IMR-90 (cell line): ENCODE measurements around the gene ASB1. TPM values are rescaled to one million over a fixed set of nuclear protein-coding genes. Genes with fewer than 3 reads are reported as not detected.

Experiments used
- ATAC-seq: fragments of 200-7000 bp; cut with Tn5 transposase; 2 replicates; pipeline ENCODE4 v1.9.1; 2020; ENCODE audit warnings: low read depth, mild to moderate bottlenecking, moderate library complexity
- BruUV-seq: library from RNA; stranded (reverse); fragments of 400-500 nt; replicated peaks from 2 replicates; lab custom pipeline; 2021; lab: Mats Ljungman, UMichigan
- CTCF ChIA-PET: fragments of 300-600 bp; formaldehyde crosslinking; extraction: SDS; loops from one replicate; lab custom pipeline; 2021; ENCODE audit warnings: antibody characterized with exemption; lab: Yijun Ruan, JAX
- POLR2A ChIA-PET: fragments of 300-600 bp; sonication (Branson Sonifier 250); formaldehyde crosslinking; loops from one replicate; lab custom pipeline; 2022; ENCODE audit warnings: antibody characterized with exemption; ENCODE audit not compliant: unreplicated experiment; lab: Charles Lee
- DNase-seq: peaks from one replicate; pipeline ENCODE4 v3.0.0; 2013
- H2AFZ ChIP-seq: replicated peaks from 2 replicates; pipeline ENCODE3; 2013; ENCODE audit warnings: low read length, mild to moderate bottlenecking; ENCODE audit not compliant: poor library complexity
- H2AK5ac ChIP-seq: 2 replicates; pipeline ENCODE4 v1.6.1; 2013; ENCODE audit warnings: low read depth, low read length, inconsistent platforms
- H2AK9ac ChIP-seq: replicated peaks from 2 replicates; pipeline ENCODE3; 2013; ENCODE audit warnings: mild to moderate bottlenecking, low read depth, low read length, moderate library complexity; ENCODE audit not compliant: poor library complexity
- H2BK120ac ChIP-seq: 2 replicates; pipeline ENCODE4 v1.6.1; 2013; ENCODE audit warnings: low read depth, low read length, inconsistent platforms
- H2BK15ac ChIP-seq: 3 replicates; pipeline ENCODE4 v1.6.1; 2013; ENCODE audit warnings: low read depth, low read length, inconsistent platforms
- H2BK20ac ChIP-seq: 2 replicates; pipeline ENCODE4 v1.6.1; 2013; ENCODE audit warnings: low read depth, mild to moderate bottlenecking, inconsistent platforms, low read length, moderate library complexity
- H2BK5ac ChIP-seq: 2 replicates; pipeline ENCODE4 v1.6.1; 2013; ENCODE audit warnings: mild to moderate bottlenecking, low read depth, low read length, inconsistent platforms; ENCODE audit not compliant: poor library complexity, severe bottlenecking
- H3K14ac ChIP-seq: replicated peaks from 2 replicates; pipeline ENCODE4 v1.6.1; 2013; ENCODE audit warnings: low read depth, low read length, inconsistent platforms
- H3K18ac ChIP-seq: 2 replicates; pipeline ENCODE4 v1.6.1; 2013; ENCODE audit warnings: low read depth, low read length, control low read depth
- H3K23ac ChIP-seq: 2 replicates; pipeline ENCODE4 v1.6.1; 2013; ENCODE audit warnings: low read depth, low read length, inconsistent platforms
- H3K27ac ChIP-seq: 2 replicates; pipeline ENCODE4 v1.5.1; 2013; ENCODE audit warnings: mild to moderate bottlenecking, control low read depth, low read length; ENCODE audit not compliant: insufficient read depth
- H3K27me3 ChIP-seq: 2 replicates; pipeline ENCODE4 v1.6.1; 2013; ENCODE audit warnings: low read length; ENCODE audit not compliant: control insufficient read depth, insufficient read depth
- H3K36me3 ChIP-seq: 2 replicates; pipeline ENCODE4 v1.6.1; 2013; ENCODE audit warnings: low read length, mixed read lengths; ENCODE audit not compliant: control insufficient read depth, insufficient read depth
- H3K4ac ChIP-seq: 2 replicates; pipeline ENCODE4 v1.6.1; 2013; ENCODE audit warnings: low read depth, low read length, inconsistent platforms
- H3K4me1 ChIP-seq: 2 replicates; pipeline ENCODE4 v1.6.1; 2013; ENCODE audit warnings: low read length, mixed read lengths; ENCODE audit not compliant: control insufficient read depth, insufficient read depth
- H3K4me2 ChIP-seq: 2 replicates; pipeline ENCODE4 v1.6.1; 2013; ENCODE audit warnings: low read depth, mild to moderate bottlenecking, control low read depth, low read length, moderate library complexity
- H3K4me3 ChIP-seq: 2 replicates; pipeline ENCODE4 v1.5.1; 2013; ENCODE audit warnings: low read depth, mild to moderate bottlenecking, control low read depth, low read length, moderate library complexity; ENCODE audit not compliant: insufficient read depth
- H3K56ac ChIP-seq: 2 replicates; pipeline ENCODE4 v1.6.1; 2013; ENCODE audit warnings: low read length, inconsistent platforms; ENCODE audit not compliant: insufficient read depth; ENCODE audit errors: extremely low read depth
- H3K79me1 ChIP-seq, 2 experiments: 2 replicates each; pipeline ENCODE4 v1.6.1; 2013; ENCODE audit warnings: low read length in 2 of 2, inconsistent platforms in 1 of 2, low read depth in 1 of 2
- H3K9ac ChIP-seq: 2 replicates; pipeline ENCODE4 v1.6.1; 2013; ENCODE audit warnings: low read depth, low read length, control low read depth
- H3K9me1 ChIP-seq: 2 replicates; pipeline ENCODE4 v1.6.1; 2013; ENCODE audit warnings: low read length, inconsistent platforms; ENCODE audit not compliant: insufficient read depth
- H3K9me3 ChIP-seq: 2 replicates; pipeline ENCODE4 v1.6.1; 2013; ENCODE audit warnings: low read length; ENCODE audit not compliant: control insufficient read depth, insufficient read depth
- H4K20me1 ChIP-seq: 2 replicates; pipeline ENCODE4 v1.6.1; 2013; ENCODE audit warnings: low read length, inconsistent platforms; ENCODE audit not compliant: insufficient read depth
- H4K5ac ChIP-seq: 2 replicates; pipeline ENCODE4 v1.6.1; 2013; ENCODE audit warnings: mild to moderate bottlenecking, low read depth, low read length, control low read depth
- H4K8ac ChIP-seq, 2 experiments: 2 replicates each; pipeline ENCODE4 v1.6.1; 2013; ENCODE audit warnings: low read depth in 2 of 2, low read length in 2 of 2, control low read depth in 1 of 2, inconsistent platforms in 1 of 2
- H4K91ac ChIP-seq: 2 replicates; pipeline ENCODE4 v1.6.1; 2013; ENCODE audit warnings: low read depth, low read length, inconsistent platforms; ENCODE audit not compliant: insufficient read depth
- BHLHE40 ChIP-seq: fragments of 150-350 bp; IDR thresholded peaks from 2 replicates; pipeline ENCODE4 v1.6.1; 2016; ENCODE audit warnings: mild to moderate bottlenecking, low read depth, low read length
- CHD1 ChIP-seq: IDR thresholded peaks from 2 replicates; pipeline ENCODE4 v1.6.1; 2012; ENCODE audit warnings: low read depth, low read length, improper control_type of control experiment
- CTCF ChIP-seq: conservative IDR thresholded peaks from 2 replicates; pipeline ENCODE4 v1.5.1; 2012; ENCODE audit warnings: mild to moderate bottlenecking, low read depth, low read length, improper control_type of control experiment
- MAFK ChIP-seq: IDR thresholded peaks from 2 replicates; pipeline ENCODE4 v1.6.1; 2012; ENCODE audit warnings: low read depth, low read length, improper control_type of control experiment
- MAZ ChIP-seq: IDR thresholded peaks from 2 replicates; pipeline ENCODE4 v1.6.1; 2012; ENCODE audit warnings: low read depth, mild to moderate bottlenecking, low read length, improper control_type of control experiment, moderate library complexity, borderline replicate concordance
- NFE2L2 ChIP-seq: fragments of 150-350 bp; IDR thresholded peaks from 2 replicates; pipeline ENCODE4 v1.6.1; 2016; ENCODE audit warnings: low read depth, mild to moderate bottlenecking, low read length
- POLR2A ChIP-seq: IDR thresholded peaks from 2 replicates; pipeline ENCODE4 v1.6.1; 2012; ENCODE audit warnings: mild to moderate bottlenecking, low read depth, low read length
- RCOR1 ChIP-seq: IDR thresholded peaks from 2 replicates; pipeline ENCODE4 v1.6.1; 2012; ENCODE audit warnings: mild to moderate bottlenecking, low read length, improper control_type of control experiment; ENCODE audit not compliant: insufficient replicate concordance
- RFX5 ChIP-seq: IDR thresholded peaks from 2 replicates; pipeline ENCODE4 v1.8.0; 2012; ENCODE audit warnings: low read depth, mild to moderate bottlenecking, low read length, moderate library complexity
- SMC3 ChIP-seq: fragments of 150-350 bp; IDR thresholded peaks from 2 replicates; pipeline ENCODE4 v1.6.1; 2016; ENCODE audit warnings: low read depth, mild to moderate bottlenecking, antibody characterized with exemption, low read length, moderate library complexity
- USF2 ChIP-seq: fragments of 150-350 bp; IDR thresholded peaks from 2 replicates; pipeline ENCODE4 v1.6.1; 2017; ENCODE audit warnings: mild to moderate bottlenecking, antibody characterized with exemption, low read length, low read depth
- WGBS, 2 experiments: methylation state at CpG; one replicate each; pipeline versions ENCODE4 v1.1.5 to v1.1.7; 2013; ENCODE audit warnings: missing lambda C conversion rate in 2 of 2; ENCODE audit not compliant: insufficient read length in 1 of 2; ENCODE audit errors: extremely low coverage in 2 of 2; 5-methylcytosine and 5-hydroxymethylcytosine counted together
- dilution Hi-C: fragments of 300-500 bp; cut with HindIII; formaldehyde crosslinking; loops from one replicate; pipeline ENCODE4 v1.14.3; 2018; ENCODE audit warnings: low sequenced_read_pairs; ENCODE audit not compliant: unreplicated experiment
- in situ Hi-C: fragments of 300-500 bp; cut with MboI; formaldehyde crosslinking; loops from 3 replicates; pipeline ENCODE4 v1.14.3; 2019; ENCODE audit warnings: low sequenced_read_pairs, inconsistent platforms, mixed read lengths
- intact Hi-C: fragments of 100-400 bp; cut with micrococcal nuclease; formaldehyde crosslinking; loops from 2 replicates; pipeline ENCODE4 v1.10.0; 2022
- polyA plus RNA-seq, 3 experiments: library from polyadenylated mRNA; depleted of rRNA; stranded (reverse); fragments of >200 nt; gene quantifications; 2 replicates each; pipeline ENCODE4 v1.2.3, GENCODE V29; 2012; ENCODE audit warnings: low replicate concordance in 1 of 3
- total RNA-seq: library from RNA; depleted of rRNA; stranded (reverse); fragments of >200 nt; gene quantifications from 2 replicates; pipeline ENCODE4 v1.2.3, GENCODE V29; 2012

Gene ASB1
- total and polyA plus RNA-seq, 2 of the 4 experiments (the other 2 are of a cell fraction) = 23.5 to 37.3 TPM

GRCh38 chr2:238431456-238431855, 4.7 kb downstream of the ASB1 start:
- H3K36me3 ChIP-seq = peaks cover 27% of the 10 kb centered on the region

More at GRCh38 chr2:238431456-238431855, 4.7 kb downstream of the ASB1 start:
- no peak for DNase-seq
- Histone ChIP-seq H4K91ac (no peak overlapping the region), H3K9me1 (peaks cover 22% of the 10 kb centered on the region), H2BK5ac (peak overlapping the region; percentile 47), H3K4me1 (peaks cover 27% of the 10 kb centered on the region), H3K4me3 (no peak overlapping the region), H3K4me2 (no peak overlapping the region), H4K5ac (no peak overlapping the region), H3K9me3 (0 out of 2 replicates have a peak, but pooled peaks cover 4% of the 10 kb centered on the region), H3K9ac (no peak overlapping the region), H3K79me1 (peaks cover 28 to 38% of the 10 kb centered on the region in 2 experiments; a peak in 3 of 4 replicates), H3K14ac (no peak overlapping the region), H2AFZ (no peak overlapping the region), H3K23ac (no peak overlapping the region), H2AK9ac (no peak overlapping the region), H2AK5ac (no peak overlapping the region), H3K4ac (peak overlapping the region; percentile 65; the same call in 1 of the 2 replicates), H2BK15ac (no peak overlapping the region), H4K8ac (0 out of 4 replicates have a peak overlapping the region, but pooled peaks of 1 of the 2 experiments have one; percentile 33), H3K18ac (no peak overlapping the region), H2BK120ac (no peak overlapping the region), H2BK20ac (no peak overlapping the region), H3K27me3 (no peaks in the 10 kb centered on the region), H4K20me1 (peaks cover 10% of the 10 kb centered on the region), H3K27ac (no peak overlapping the region), H3K56ac (no peak overlapping the region)
- in situ Hi-C loops (no loop called here), dilution Hi-C loops (no loop called here), intact Hi-C loops (loop anchor here (5.0 kb wide), 2 partner anchors 54 to 144 kb away; partner anchors contain the start of gene PER2)
- TF ChIP-seq NFE2L2 = no peak
- TF ChIP-seq RCOR1 = no peak
- no peak for TF ChIP-seq CTCF
- no peak for TF ChIP-seq MAZ
- no peak for TF ChIP-seq MAFK
- TF ChIP-seq RFX5 = no peak
- no peak for TF ChIP-seq BHLHE40
- TF ChIP-seq CHD1 = no peak
- TF ChIP-seq POLR2A = no peak
- TF ChIP-seq SMC3 = no peak
- TF ChIP-seq USF2 = no peak
- no CpG with 5 or more reads among the region's 1 CpG for WGBS, 2 experiments
- CTCF ChIA-PET = interaction anchor here (0.9 to 1.0 kb wide), 2 partner anchors 10 to 61 kb away, joined by 3 to 4 read pairs; no protein-coding TSS in a partner anchor
- no peak for ATAC-seq
- no TSS peak for BruUV-seq
- POLR2A ChIA-PET = no interaction called here
